ENCODE measurements around the gene KCNE3. TPM values are rescaled to one million over a fixed set of nuclear protein-coding genes. Genes with fewer than 3 reads are reported as not detected.

Gene KCNE3
- total and polyA plus RNA-seq, 2 of the 4 experiments (the other 2 are of a cell fraction), result 0.05 to 0.18 TPM

GRCh38 chr11:74493791-74494630 lies 26.7 kb upstream of the KCNE3 start:
- Histone ChIP-seq H2AFZ (replicated peaks; ENCODE audit: low read length, poor library complexity) (peak overlapping the region; percentile 95), H4K8ac (ENCODE audit: low read depth in 2 of 2, low read length in 2 of 2) (peak overlapping the region; percentile 8 to 54; a peak in 3 of 4 replicates), H3K4me3 (ENCODE audit: insufficient read depth, low read depth, low read length) (peak overlapping the region; percentile 77), H3K56ac (ENCODE audit: extremely low read depth, insufficient read depth, low read length) (no peak overlapping the region; the same call in 1 of the 2 replicates), H4K5ac (ENCODE audit: low read depth, low read length) (no peak overlapping the region; the same call in 1 of the 2 replicates), H3K23ac (ENCODE audit: low read depth, low read length) (no peak overlapping the region), H2BK15ac (ENCODE audit: low read depth, low read length) (no peak overlapping the region), H2BK120ac (ENCODE audit: low read depth, low read length) (no peak overlapping the region), H2AK5ac (ENCODE audit: low read depth, low read length) (no peak overlapping the region; the same call in 1 of the 2 replicates), H3K27ac (ENCODE audit: insufficient read depth, low read length) (no peak overlapping the region), H3K9me1 (ENCODE audit: insufficient read depth, low read length) (peaks cover 8% of the 10 kb centered on the region; the same call in 1 of the 2 replicates), H2AK9ac (replicated peaks; ENCODE audit: low read depth, low read length, poor library complexity) (no peak overlapping the region), H3K9ac (ENCODE audit: low read depth, low read length) (0 out of 2 replicates have a peak overlapping the region, but pooled peaks have one; percentile 28), H2BK5ac (ENCODE audit: low read depth, low read length, poor library complexity, severe bottlenecking) (no peak overlapping the region), H4K20me1 (ENCODE audit: insufficient read depth, low read length) (no peaks in the 10 kb centered on the region), H2BK20ac (ENCODE audit: low read depth, low read length) (no peak overlapping the region), H4K91ac (ENCODE audit: insufficient read depth, low read depth, low read length) (no peak overlapping the region), H3K4me2 (ENCODE audit: low read depth, low read length) (peak overlapping the region; percentile 91), H3K4ac (ENCODE audit: low read depth, low read length) (no peak overlapping the region), H3K9me3 (ENCODE audit: control insufficient read depth, insufficient read depth, low read length) (no peaks in the 10 kb centered on the region), H3K27me3 (ENCODE audit: control insufficient read depth, insufficient read depth, low read length) (no peaks in the 10 kb centered on the region), H3K18ac (ENCODE audit: low read depth, low read length) (no peak overlapping the region), H3K36me3 (ENCODE audit: control insufficient read depth, insufficient read depth, low read length) (no peaks in the 10 kb centered on the region), H3K14ac (replicated peaks; ENCODE audit: low read depth, low read length) (0 out of 2 replicates have a peak overlapping the region, but pooled peaks have one; percentile 41), H3K4me1 (ENCODE audit: control insufficient read depth, insufficient read depth, low read length) (no peaks in the 10 kb centered on the region), H3K79me1 (ENCODE audit: low read depth in 1 of 2, low read length in 2 of 2) (peaks cover 0 to 4% of the 10 kb centered on the region in 2 experiments; a peak in 1 of 4 replicates)
- dilution Hi-C loops (cut with HindIII; ENCODE audit: low sequenced_read_pairs, unreplicated experiment), result no loop called here
- WGBS, 2 experiments (ENCODE audit: extremely low coverage in 2 of 2, insufficient read length in 1 of 2), result no CpG with 5 or more reads among the region's 14 CpGs
- ATAC-seq (ENCODE audit: low read depth), result no peak
- TF ChIP-seq CHD1 (IDR thresholded peaks at IDR 0.05; ENCODE audit: low read depth, low read length), result no peak
- TF ChIP-seq FOS (IDR thresholded peaks at IDR 0.05; ENCODE audit: low read depth, low read length), result no peak
- TF ChIP-seq SMC3 (IDR thresholded peaks at IDR 0.05; ENCODE audit: low read depth, low read length), result no peak
- no peak for TF ChIP-seq BHLHE40 (IDR thresholded peaks at IDR 0.05; ENCODE audit: low read depth, low read length)
- no peak for TF ChIP-seq ELK1 (IDR thresholded peaks at IDR 0.05; ENCODE audit: borderline replicate concordance, low read depth, low read length)
- no peak for TF ChIP-seq POLR2A (IDR thresholded peaks at IDR 0.05; ENCODE audit: low read depth, low read length)
- TF ChIP-seq RFX5 (IDR thresholded peaks at IDR 0.05; ENCODE audit: low read depth, low read length), result no peak
- TF ChIP-seq CTCF (conservative IDR thresholded peaks at IDR 0.05; ENCODE audit: low read depth, low read length), result no peak
- no peak for TF ChIP-seq RCOR1 (IDR thresholded peaks at IDR 0.05; ENCODE audit: insufficient replicate concordance, low read length)
- TF ChIP-seq CEBPB (IDR thresholded peaks at IDR 0.05; ENCODE audit: low read depth, low read length), result no peak
- POLR2A ChIA-PET (ENCODE audit: unreplicated experiment), result interaction anchor here (0.7 kb wide), 1 partner anchor 919 kb away, joined by 3 read pairs; no protein-coding TSS in a partner anchor
- DNase-seq, result peak; percentile 47
- in situ Hi-C loops (cut with MboI; ENCODE audit: low sequenced_read_pairs), result no loop called here
- intact Hi-C loops (cut with micrococcal nuclease), result no loop called here
- CTCF ChIA-PET, result interaction anchor here (0.7 kb wide), 2 partner anchors 23 to 383 kb away, joined by 3 read pairs; no protein-coding TSS in a partner anchor
- no TSS peak for BruUV-seq (replicated peaks)
